H1 (cell line): ENCODE measurements around the gene SMIM20. TPM values are rescaled to one million over a fixed set of nuclear protein-coding genes. Genes with fewer than 3 reads are reported as not detected.

Source experiments
- CTCF ChIA-PET: fragments of 300-600 bp; sonication (Branson Sonifier 250); formaldehyde crosslinking; loops from one replicate; lab custom pipeline; 2021; ENCODE audit not compliant: partially characterized antibody; lab: Charles Lee
- POLR2A ChIA-PET: fragments of 300-600 bp; sonication (Branson Sonifier 250); formaldehyde crosslinking; loops from one replicate; lab custom pipeline; 2021; ENCODE audit warnings: inconsistent platforms; ENCODE audit not compliant: partially characterized antibody; lab: Charles Lee
- DNase-seq, 2 experiments: peaks; one replicate each; pipeline versions ENCODE4 v3.0.0 to v3.0.0-alpha.2; 2010 to 2022; ENCODE audit warnings: low spot score in 2 of 2, low read depth in 1 of 2, mixed read lengths in 1 of 2
- FAIRE-seq: peaks from 2 replicates; lab custom pipeline; 2011; peaks lifted over from hg19 to GRCh38; lab: Jason Lieb, UNC
- H2AFZ ChIP-seq: 2 replicates; pipeline ENCODE4 v1.8.1; 2012; ENCODE audit warnings: low read length, inconsistent platforms
- H2AK5ac ChIP-seq: 2 replicates; pipeline ENCODE4 v1.6.1; 2013; ENCODE audit warnings: low read depth, low read length
- H2BK120ac ChIP-seq: replicated peaks from 2 replicates; pipeline ENCODE3; 2013; ENCODE audit warnings: low read depth, low read length, inconsistent platforms
- H2BK12ac ChIP-seq: 2 replicates; pipeline ENCODE4 v1.6.1; 2013; ENCODE audit warnings: low read depth, low read length
- H2BK15ac ChIP-seq: 2 replicates; pipeline ENCODE4 v1.6.1; 2013; ENCODE audit warnings: low read length
- H2BK20ac ChIP-seq: 2 replicates; pipeline ENCODE4 v1.6.1; 2013; ENCODE audit warnings: low read length
- H2BK5ac ChIP-seq: 2 replicates; pipeline ENCODE4 v1.6.1; 2013; ENCODE audit warnings: low read depth, low read length
- H3K14ac ChIP-seq: 2 replicates; pipeline ENCODE4 v1.6.1; 2013; ENCODE audit warnings: inconsistent platforms; ENCODE audit not compliant: insufficient read length
- H3K18ac ChIP-seq: 2 replicates; pipeline ENCODE4 v1.6.1; 2013; ENCODE audit warnings: low read length; ENCODE audit errors: extremely low read depth
- H3K23ac ChIP-seq: 2 replicates; pipeline ENCODE4 v1.6.1; 2013; ENCODE audit warnings: inconsistent platforms; ENCODE audit not compliant: insufficient read length
- H3K23me2 ChIP-seq: 2 replicates; pipeline ENCODE4 v1.6.1; 2013; ENCODE audit warnings: low read depth, low read length
- H3K27ac ChIP-seq: 2 replicates; pipeline ENCODE4 v1.6.1; 2011; ENCODE audit warnings: low read depth, low read length, inconsistent platforms
- H3K27me3 ChIP-seq, 4 experiments: replicated peaks in 1 of 4; 1 replicate in 1 of 4; 2 replicates in 3 of 4; pipeline versions ENCODE4 v1.6.1 to v1.8.1; 2011 to 2013; ENCODE audit warnings: low read length in 3 of 4, mild to moderate bottlenecking in 3 of 4, inconsistent platforms in 2 of 4, mixed read lengths in 2 of 4, moderate library complexity in 1 of 4; ENCODE audit not compliant: control insufficient read depth in 3 of 4, insufficient read depth in 3 of 4; ENCODE audit errors: extremely low read depth in 1 of 4
- H3K36me3 ChIP-seq, 4 experiments: 2 replicates each; pipeline versions ENCODE4 v1.6.1 to v1.8.1; 2011 to 2013; ENCODE audit warnings: mild to moderate bottlenecking in 4 of 4, low read length in 3 of 4, moderate library complexity in 2 of 4, control low read depth in 1 of 4, inconsistent platforms in 1 of 4; ENCODE audit not compliant: insufficient read depth in 4 of 4, control insufficient read depth in 2 of 4
- H3K4ac ChIP-seq: replicated peaks from 2 replicates; pipeline ENCODE3; 2013; ENCODE audit warnings: low read length, low read depth, mixed read lengths, inconsistent platforms; ENCODE audit not compliant: insufficient read length
- H3K4me1 ChIP-seq, 4 experiments: replicated peaks in 1 of 4; 1 replicate in 1 of 4; 2 replicates in 3 of 4; pipeline versions ENCODE4 v1.6.1 to v1.8.1; 2011 to 2013; ENCODE audit warnings: low read length in 3 of 4, inconsistent platforms in 2 of 4, mixed read lengths in 1 of 4; ENCODE audit not compliant: insufficient read depth in 4 of 4, control insufficient read depth in 3 of 4
- H3K4me2 ChIP-seq, 2 experiments: 2 replicates each; pipeline versions ENCODE4 v1.6.1 to v1.8.1; 2011 to 2013; ENCODE audit warnings: low read depth in 2 of 2, low read length in 2 of 2, control low read depth in 1 of 2, inconsistent platforms in 1 of 2, mild to moderate bottlenecking in 1 of 2; ENCODE audit not compliant: insufficient read depth in 1 of 2
- H3K4me3 ChIP-seq, 4 experiments: fragments of 200-600, 300-600 bp in 1 of 4; sonication (generic), shearing (Covaris generic), sonication (Bioruptor Twin) in 1 of 4; 2 replicates each; pipeline versions ENCODE4 v1.5.1 to v1.8.1; 2011 to 2016; ENCODE audit warnings: low read length in 4 of 4, low read depth in 3 of 4, control low read depth in 2 of 4, inconsistent platforms in 2 of 4, mild to moderate bottlenecking in 2 of 4, mixed read lengths in 1 of 4, moderate library complexity in 1 of 4; ENCODE audit not compliant: insufficient read depth in 2 of 4; ENCODE audit errors: extremely low read depth in 1 of 4
- H3K56ac ChIP-seq: replicated peaks from 2 replicates; pipeline ENCODE3; 2013; ENCODE audit warnings: low read depth, mild to moderate bottlenecking, mixed read lengths, low read length, inconsistent platforms; ENCODE audit not compliant: insufficient read length
- H3K79me1 ChIP-seq: 2 replicates; pipeline ENCODE4 v1.6.1; 2013; ENCODE audit warnings: low read depth, low read length, control low read depth
- H3K79me2 ChIP-seq, 2 experiments: 2 replicates each; pipeline versions ENCODE4 v1.6.1 to v1.8.1; 2012 to 2013; ENCODE audit warnings: low read length in 2 of 2, mild to moderate bottlenecking in 2 of 2, inconsistent platforms in 1 of 2; ENCODE audit not compliant: insufficient read depth in 2 of 2, control insufficient read depth in 1 of 2
- H3K9ac ChIP-seq, 4 experiments: replicated peaks in 1 of 4; 1 replicate in 1 of 4; 2 replicates in 3 of 4; pipeline versions ENCODE4 v1.6.1 to v1.8.1; 2011 to 2013; ENCODE audit warnings: low read depth in 3 of 4, low read length in 3 of 4, control low read depth in 2 of 4, mild to moderate bottlenecking in 2 of 4, moderate library complexity in 2 of 4, inconsistent platforms in 1 of 4; ENCODE audit errors: extremely low read depth in 1 of 4
- H3K9me3 ChIP-seq, 2 experiments: 2 replicates each; pipeline versions ENCODE4 v1.6.1 to v1.8.1; 2012 to 2013; ENCODE audit warnings: mild to moderate bottlenecking in 2 of 2, moderate library complexity in 2 of 2, control low read depth in 1 of 2, inconsistent platforms in 1 of 2, low read depth in 1 of 2, low read length in 1 of 2, mixed read lengths in 1 of 2; ENCODE audit not compliant: insufficient read depth in 2 of 2
- H4K20me1 ChIP-seq, 2 experiments: replicated peaks in 1 of 2; 2 replicates each; pipeline versions ENCODE3 to v1.8.1; 2011 to 2013; ENCODE audit warnings: inconsistent platforms in 2 of 2, low read length in 2 of 2, mild to moderate bottlenecking in 1 of 2; ENCODE audit not compliant: insufficient read depth in 2 of 2, control insufficient read depth in 1 of 2
- H4K5ac ChIP-seq: 2 replicates; pipeline ENCODE4 v1.6.1; 2013; ENCODE audit warnings: low read length, low read depth, mixed read lengths, inconsistent platforms; ENCODE audit not compliant: insufficient read length
- H4K8ac ChIP-seq: 2 replicates; pipeline ENCODE4 v1.8.0; 2013; ENCODE audit warnings: mild to moderate bottlenecking, moderate library complexity, low read length, inconsistent platforms; ENCODE audit not compliant: insufficient read depth; ENCODE audit errors: extremely low read depth
- H4K91ac ChIP-seq: replicated peaks from 2 replicates; pipeline ENCODE3; 2013; ENCODE audit warnings: low read length, mixed read lengths, inconsistent platforms; ENCODE audit not compliant: insufficient read length
- CBX5 ChIP-seq: fragments of 300-800, 300-1000 bp; sonication (generic); IDR thresholded peaks from 2 replicates; pipeline ENCODE4 v1.7.1; 2016; ENCODE audit warnings: antibody characterized with exemption, low read length, low read depth
- CBX8 ChIP-seq: fragments of 300-800, 300-1000 bp; sonication (generic); IDR thresholded peaks from 2 replicates; pipeline ENCODE4 v1.7.1; 2016; ENCODE audit warnings: low read depth, low read length, borderline replicate concordance
- FOSL1 ChIP-seq: IDR thresholded peaks from 2 replicates; pipeline ENCODE4 v1.6.1; 2011; ENCODE audit warnings: mild to moderate bottlenecking, low read depth, low read length, moderate library complexity; ENCODE audit not compliant: insufficient read depth
- GABPA ChIP-seq: IDR thresholded peaks from 2 replicates; pipeline ENCODE4 v1.6.1; 2011; ENCODE audit warnings: mild to moderate bottlenecking, low read length, moderate library complexity, borderline replicate concordance; ENCODE audit not compliant: insufficient read depth
- JUND ChIP-seq: IDR thresholded peaks from 2 replicates; pipeline ENCODE4 v1.6.1; 2011; ENCODE audit warnings: mild to moderate bottlenecking, improper control_type of control experiment, low read length
- MAX ChIP-seq: IDR thresholded peaks from 2 replicates; pipeline ENCODE4 v1.6.1; 2012; ENCODE audit warnings: inconsistent platforms
- NANOG ChIP-seq: IDR thresholded peaks from 2 replicates; pipeline ENCODE4 v1.6.1; 2011; ENCODE audit warnings: low read length, low read depth, mild to moderate bottlenecking, inconsistent platforms; ENCODE audit not compliant: insufficient read depth, poor library complexity, severe bottlenecking
- POLR2A ChIP-seq, 2 experiments: IDR thresholded peaks; 1 replicate in 1 of 2; 2 replicates in 1 of 2; pipeline ENCODE4 v1.6.1; 2011; ENCODE audit warnings: low read depth in 2 of 2, low read length in 2 of 2, mild to moderate bottlenecking in 2 of 2; ENCODE audit errors: control extremely low read depth in 1 of 2
- POLR2AphosphoS5 ChIP-seq: IDR thresholded peaks from 2 replicates; pipeline ENCODE4 v1.6.1; 2011; ENCODE audit warnings: low read depth, low read length
- RAD21 ChIP-seq, 2 experiments: IDR thresholded peaks in 1 of 2; conservative IDR thresholded peaks in 1 of 2; 2 replicates each; pipeline ENCODE4 v1.6.1; 2011; ENCODE audit warnings: low read depth in 2 of 2, low read length in 2 of 2, improper control_type of control experiment in 1 of 2, inconsistent platforms in 1 of 2, mild to moderate bottlenecking in 1 of 2, moderate library complexity in 1 of 2
- RBBP5 ChIP-seq: IDR thresholded peaks from 2 replicates; pipeline ENCODE4 v1.7.1; 2012; ENCODE audit warnings: low read depth, mild to moderate bottlenecking, inconsistent platforms, low read length, moderate library complexity, borderline replicate concordance
- RFX5 ChIP-seq: IDR thresholded peaks from 2 replicates; pipeline ENCODE4 v1.6.1; 2011; ENCODE audit warnings: low read depth, low read length, improper control_type of control experiment, borderline replicate concordance
- RXRA ChIP-seq: IDR thresholded peaks from 2 replicates; pipeline ENCODE4 v1.6.1; 2011; ENCODE audit warnings: low read depth, mild to moderate bottlenecking, low read length, moderate library complexity; ENCODE audit not compliant: insufficient read depth
- SIRT6 ChIP-seq: IDR thresholded peaks from one replicate; pipeline ENCODE4 v1.7.1; 2012; ENCODE audit warnings: low read length, inconsistent platforms
- TEAD4 ChIP-seq: IDR thresholded peaks from 2 replicates; pipeline ENCODE4 v1.6.1; 2012; ENCODE audit warnings: low read depth, low read length, inconsistent platforms, mixed read lengths
- WGBS, 2 experiments: shearing (Covaris generic) in 1 of 2; methylation state at CpG; one replicate each; pipeline versions ENCODE4 v1.1.6 to v1.1.7; 2013 to 2015; ENCODE audit warnings: low lambda C conversion rate in 2 of 2, mixed read lengths in 2 of 2, inconsistent platforms in 1 of 2, low coverage in 1 of 2, missing lambda C conversion rate in 1 of 2; ENCODE audit not compliant: insufficient replicate concordance in 2 of 2, insufficient coverage in 1 of 2, insufficient read length in 1 of 2; ENCODE audit errors: extremely low coverage in 1 of 2, missing lambda C conversion rate in 1 of 2; 5-methylcytosine and 5-hydroxymethylcytosine counted together
- polyA plus RNA-seq, 7 experiments: library from polyadenylated mRNA; depleted of rRNA in 3 of 7; stranded (reverse) in 5 of 7; unstranded in 2 of 7; fragments of >200 nt in 5 of 7; fragments of 200-250 nt in 2 of 7; gene quantifications; 1 replicate in 5 of 7; 2 replicates in 1 of 7; 4 replicates in 1 of 7; pipeline versions ENCODE4 v1.2.1 to v1.2.3, GENCODE V29; 2011 to 2013; ENCODE audit warnings: missing spikeins in 2 of 7, mixed read lengths in 2 of 7
- total RNA-seq: library from RNA; stranded (reverse); fragmentation: NEBNext Ultra II Directional; extraction: Animal tissue kit (Norgen Biotek cat#: 25700); gene quantifications from 2 replicates; pipeline ENCODE4 v1.2.1, GENCODE V29; 2021

Gene SMIM20
- total and polyA plus RNA-seq, 2 of the 8 experiments (the other 6 are each of a cell fraction or from before 2014, with no cell fraction given) = 21.9 to 36.9 TPM

- DNase-seq (no peak), FAIRE-seq (no peak)
- ChIA-PET POLR2A (no interaction called here), CTCF (no interaction called here)
- H3K4me2 ChIP-seq = no peak overlapping the region
- no peak overlapping the region for H2BK120ac ChIP-seq
- no peaks in the 10 kb centered on the region for H3K36me3 ChIP-seq
- no peak overlapping the region for H2BK20ac ChIP-seq
- H2AK5ac ChIP-seq = no peak overlapping the region
- TF ChIP-seq POLR2A (IDR thresholded peaks at IDR 0.05; ENCODE audit: control extremely low read depth in 1 of 2, low read depth in 2 of 2, low read length in 2 of 2) (no peak), MAX (no peak), JUND (no peak), RFX5 (no peak), FOSL1 (no peak), RXRA (no peak), NANOG (no peak), TEAD4 (no peak), RAD21 (IDR thresholded peaks at IDR 0.05 in 1 of 2, conservative IDR thresholded peaks at IDR 0.05 in 1 of 2; ENCODE audit: low read depth in 2 of 2, low read length in 2 of 2) (no peak), GABPA (no peak), RBBP5 (no peak), CBX8 (no peak), POLR2AphosphoS5 (no peak), SIRT6 (no peak), CBX5 (no peak)
- H3K14ac ChIP-seq = no peak overlapping the region
- H3K9ac ChIP-seq = no peak overlapping the region
- H3K27me3 ChIP-seq = no peaks in the 10 kb centered on the region
- no peaks in the 10 kb centered on the region for H4K20me1 ChIP-seq
- no peak overlapping the region for H2AFZ ChIP-seq
- no peak overlapping the region for H3K23ac ChIP-seq
- H3K27ac ChIP-seq = no peak overlapping the region
- H3K79me1 ChIP-seq = no peaks in the 10 kb centered on the region
- no peaks in the 10 kb centered on the region for H3K23me2 ChIP-seq
- no peaks in the 10 kb centered on the region for H3K79me2 ChIP-seq
- H3K4me1 ChIP-seq = peaks cover 0 to 3% (median 0%) of the 10 kb centered on the region in 4 experiments; a peak in 1 of 7 replicates
- H4K91ac ChIP-seq = no peak overlapping the region
- no peak overlapping the region for H3K18ac ChIP-seq
- no peak overlapping the region for H3K4me3 ChIP-seq
- no peak overlapping the region for H3K4ac ChIP-seq
- H4K8ac ChIP-seq = no peak overlapping the region
- no peak overlapping the region for H2BK15ac ChIP-seq
- WGBS, 2 experiments = 93% methylated on average over 3 of the region's 3 CpGs; no CpG with 5 or more reads in 1 of the 2 experiments
- no peak overlapping the region for H2BK12ac ChIP-seq
- H3K9me3 ChIP-seq = no peaks in the 10 kb centered on the region
- no peak overlapping the region for H3K56ac ChIP-seq
- no peak overlapping the region for H4K5ac ChIP-seq
- H2BK5ac ChIP-seq = no peak overlapping the region
Measured at GRCh38 chr4:25874655-25875054, 39.4 kb upstream of the SMIM20 start.
